ENCODE results near the gene CCDC146.
"Not testable (repeated sequence)": the region's sequence is repeated elsewhere in the genome, so short reads cannot be mapped to it uniquely, and the experiment has no call there.

- TF ChIP-seq CTCF, POLR2A (IDR thresholded peaks at IDR 0.05): not testable (repeated sequence)
Measured at GRCh38 chr7:77077060-77077459, 45.4 kb upstream of the CCDC146 start.
